Heart left ventricle (tissue), 16 donors: ENCODE results near the gene HEPHL1. TPM values are rescaled to one million over a fixed set of nuclear protein-coding genes. Genes with fewer than 3 reads are reported as not detected.
A peak's percentile ranks its signal among the peaks of the same experiment; 100 is the strongest.

Experiments used
- ATAC-seq, 4 donors: fragments of 200-7000 bp; cut with Tn5 transposase; one replicate each; pipeline ENCODE4 v1.9.1; 2020 to 2022; ENCODE audit warnings: moderate library complexity in 4 of 4, mild to moderate bottlenecking in 3 of 4, moderate number of reproducible peaks in 1 of 4
- DNase-seq, 5 donors: peaks; one replicate each; pipeline ENCODE4 v3.0.0-alpha.2; 2020
- H3K27ac ChIP-seq, 12 donors: fragments of 200-600 bp; sonication (generic) in 4 of 12; one replicate each; pipeline versions ENCODE4 v1.5.0 to v1.8.0; 2016 to 2022; ENCODE audit warnings: mild to moderate bottlenecking in 2 of 12
- H3K27me3 ChIP-seq, 9 donors: fragments of 200-600 bp; sonication (generic) in 2 of 9; one replicate each; pipeline versions ENCODE4 v1.5.1 to v1.8.0; 2016 to 2022; ENCODE audit warnings: mild to moderate bottlenecking in 3 of 9
- H3K36me3 ChIP-seq, 9 donors: fragments of 200-600 bp; sonication (generic) in 2 of 9; one replicate each; pipeline versions ENCODE4 v1.5.0 to v1.8.0; 2018 to 2022; ENCODE audit warnings: mild to moderate bottlenecking in 2 of 9
- H3K4me1 ChIP-seq, 12 donors: fragments of 200-600 bp; sonication (generic) in 4 of 12; one replicate each; pipeline versions ENCODE4 v1.5.0 to v1.8.0; 2016 to 2022; ENCODE audit warnings: mild to moderate bottlenecking in 3 of 12
- H3K4me3 ChIP-seq, 12 donors: fragments of 200-600 bp; sonication (generic) in 4 of 12; one replicate each; pipeline versions ENCODE4 v1.5.0 to v1.8.0; 2017 to 2022; ENCODE audit warnings: mild to moderate bottlenecking in 9 of 12, moderate library complexity in 4 of 12
- H3K9me3 ChIP-seq, 12 donors: fragments of 200-600 bp; sonication (generic) in 4 of 12; one replicate each; pipeline versions ENCODE4 v1.5.0 to v1.8.0; 2016 to 2022; ENCODE audit warnings: mild to moderate bottlenecking in 1 of 12
- POLR2A ChIP-seq, 2 donors: fragments of 450-650 bp; IDR thresholded peaks; one replicate each; pipeline ENCODE4 v1.6.1; 2017; ENCODE audit warnings: antibody characterized with exemption in 2 of 2, mild to moderate bottlenecking in 2 of 2, moderate library complexity in 2 of 2
- WGBS, 4 donors: extraction: QIAGEN DNeasy Blood & Tissue Kit in 2 of 4; methylation state at CpG; one replicate each; pipeline versions ENCODE4 v1.1.5 to v1.1.7; 2013 to 2018; 5-methylcytosine and 5-hydroxymethylcytosine counted together
- intact Hi-C, 10 donors: fragments of 100-400 bp; cut with DNase I; formaldehyde crosslinking; loops; one replicate each; pipeline versions ENCODE4 v1.11.1 to v1.14.2; 2022
- polyA plus RNA-seq, 2 donors: library from polyadenylated mRNA; stranded (reverse); fragments of 200-250 nt; gene quantifications; one replicate each; pipeline ENCODE4 v1.2.3, GENCODE V29; 2013
- total RNA-seq, 9 donors: library from RNA; depleted of rRNA in 2 of 9; stranded (reverse); fragments of >200 nt in 2 of 9; fragmentation: NEBNext Ultra II Directional in 3 of 9; extraction: Animal tissue kit (Norgen Biotek cat#: 25700) in 3 of 9; gene quantifications; one replicate each; pipeline versions ENCODE4 v1.1.0 to v1.2.4, GENCODE V29; 2016 to 2023
- TF ChIP-seq, protein P1 (sequence below), 12 donors: fragments of 200-600 bp; sonication (generic) in 4 of 12; IDR thresholded peaks; one replicate each; pipeline versions ENCODE4 v1.5.0 to v1.8.0; 2018 to 2022; ENCODE audit warnings: antibody characterized with exemption in 12 of 12, mild to moderate bottlenecking in 5 of 12
- donor health status: ischemic (EF 13 %, LVEDD 7.1; RV severe dilation, severe dysfunction).
- donor health status: healthy with polysubstance abuse.
- donor health status: DM: no; HTN: yes; CAD: no.
- donor health status: DM: no; HTN: no; CAD: no.
- donor health status: ischemic (EF 25% LVEDD 6.9; RV normal size, moderate dysfunction).
- donor health status: ischemic (EF 25% LVEDD 5.7; RV mildly dilated, moderate dysfunction).
- donor health status: healthy.
- donor health status: DM: yes; HTN: yes; CAD: no.
- donor health status: ischemic (EF 35%, LVEDD 5.7; RV mildly dilated, moderate dysfunction).
- donor health status: nonischemic (EF 11% LVEDD 7.7; RV severe dilation, severe dysfunction).
- donor health status: DM: yes; HTN: yes; CAD: no.
- donor health status: PGD.
- donor health status: ischemic (EF 29% LVEDD 5.4; RV normal size, mild dysfunction).
- donor health status: nonischemic (EF 23%, LVEDD 6.1; RV moderate dilation, normal function).

Gene HEPHL1
- total and polyA plus RNA-seq, 11 donors: 0.07 TPM; not detected in 10

GRCh38 chr11:94062360-94062759, 41.2 kb downstream of the HEPHL1 start:
- intact Hi-C loops: no loop called here
- DNase-seq: no peak
- Histone ChIP-seq H3K27me3 (no peaks in the 10 kb centered on the region), H3K36me3 (no peaks in the 10 kb centered on the region), H3K4me3 (no peak overlapping the region), H3K9me3 (no peaks in the 10 kb centered on the region), H3K4me1 (no peaks in the 10 kb centered on the region), H3K27ac (no peak overlapping the region)
- TF ChIP-seq, protein P1, sequence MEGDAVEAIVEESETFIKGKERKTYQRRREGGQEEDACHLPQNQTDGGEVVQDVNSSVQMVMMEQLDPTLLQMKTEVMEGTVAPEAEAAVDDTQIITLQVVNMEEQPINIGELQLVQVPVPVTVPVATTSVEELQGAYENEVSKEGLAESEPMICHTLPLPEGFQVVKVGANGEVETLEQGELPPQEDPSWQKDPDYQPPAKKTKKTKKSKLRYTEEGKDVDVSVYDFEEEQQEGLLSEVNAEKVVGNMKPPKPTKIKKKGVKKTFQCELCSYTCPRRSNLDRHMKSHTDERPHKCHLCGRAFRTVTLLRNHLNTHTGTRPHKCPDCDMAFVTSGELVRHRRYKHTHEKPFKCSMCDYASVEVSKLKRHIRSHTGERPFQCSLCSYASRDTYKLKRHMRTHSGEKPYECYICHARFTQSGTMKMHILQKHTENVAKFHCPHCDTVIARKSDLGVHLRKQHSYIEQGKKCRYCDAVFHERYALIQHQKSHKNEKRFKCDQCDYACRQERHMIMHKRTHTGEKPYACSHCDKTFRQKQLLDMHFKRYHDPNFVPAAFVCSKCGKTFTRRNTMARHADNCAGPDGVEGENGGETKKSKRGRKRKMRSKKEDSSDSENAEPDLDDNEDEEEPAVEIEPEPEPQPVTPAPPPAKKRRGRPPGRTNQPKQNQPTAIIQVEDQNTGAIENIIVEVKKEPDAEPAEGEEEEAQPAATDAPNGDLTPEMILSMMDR (IDR thresholded peaks at IDR 0.05): no peak
- no peak for TF ChIP-seq POLR2A (IDR thresholded peaks at IDR 0.05)
- no peak for ATAC-seq
- WGBS, 4 donors: 68 to 78% (median 76%) methylated on average over 2 of the region's 2 CpGs

DNA sequence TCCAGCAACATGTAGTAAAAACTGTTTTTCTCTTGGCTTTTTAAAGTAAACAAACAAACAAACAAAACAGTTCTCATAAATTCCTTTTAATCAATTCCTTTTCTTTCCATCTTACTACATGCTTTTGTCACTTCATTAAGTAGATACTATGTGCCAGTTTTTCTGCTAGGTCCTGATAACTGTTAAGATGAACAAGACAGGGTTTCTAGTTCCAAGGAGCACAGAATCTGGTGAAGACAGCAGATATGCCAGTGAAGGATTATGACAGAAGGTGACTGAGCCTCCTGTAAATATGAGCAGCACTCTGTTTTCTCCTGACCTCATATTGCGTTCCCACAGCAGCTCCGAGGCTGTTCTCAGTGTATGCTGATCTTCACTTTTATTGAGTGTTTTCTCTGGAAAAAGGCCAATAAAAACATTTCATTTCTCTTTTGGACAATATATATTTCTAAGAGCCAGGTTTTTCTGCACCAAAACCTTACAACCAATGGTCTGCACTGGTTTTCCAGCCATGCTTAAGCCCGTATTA, 45.8 kb downstream of the HEPHL1 start:
- 46 to 61% (median 57%) methylated on average over 3 of the region's 3 CpGs for WGBS, 4 donors
- Histone ChIP-seq H3K4me1 (no peaks in the 10 kb centered on the region), H3K4me3 (no peak overlapping the region), H3K36me3 (no peaks in the 10 kb centered on the region), H3K9me3 (no peaks in the 10 kb centered on the region), H3K27me3 (no peaks in the 10 kb centered on the region), H3K27ac (no peak overlapping the region)
- TF ChIP-seq, protein P1 (IDR thresholded peaks at IDR 0.05): no peak
- no peak for TF ChIP-seq POLR2A (IDR thresholded peaks at IDR 0.05)
- ATAC-seq (no peak), DNase-seq (no peak)
- intact Hi-C loops: no loop called here

DNA sequence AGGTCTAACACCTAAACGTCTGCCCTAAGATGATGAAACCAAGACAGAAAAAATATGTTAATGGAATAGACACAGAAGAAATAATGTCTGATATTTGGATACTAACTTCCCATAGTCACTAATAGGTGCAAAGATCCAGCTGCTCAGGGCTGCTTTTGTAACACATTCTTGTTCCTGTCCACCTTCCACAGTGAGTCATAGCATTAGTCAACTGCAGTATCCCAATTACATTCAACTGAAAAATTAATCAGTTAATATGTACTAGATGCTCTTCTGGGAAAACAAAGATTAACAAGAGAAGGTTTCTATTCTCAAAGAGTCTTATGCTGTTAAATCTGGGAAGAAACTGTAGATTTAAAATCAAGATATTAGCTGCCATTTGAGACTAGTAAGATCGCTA, 47.6 kb downstream of the HEPHL1 start:
- Histone ChIP-seq H3K9me3 (no peaks in the 10 kb centered on the region), H3K4me1 (no peaks in the 10 kb centered on the region), H3K4me3 (no peak overlapping the region), H3K27ac (no peak overlapping the region), H3K27me3 (no peaks in the 10 kb centered on the region), H3K36me3 (no peaks in the 10 kb centered on the region)
- intact Hi-C loops: no loop called here
- DNase-seq: no peak
- WGBS, 4 donors: 74 to 84% (median 81%) methylated on average over 2 of the region's 2 CpGs
- no peak for ATAC-seq
- no peak for TF ChIP-seq POLR2A (IDR thresholded peaks at IDR 0.05)
- TF ChIP-seq, protein P1 (IDR thresholded peaks at IDR 0.05): no peak

DNA sequence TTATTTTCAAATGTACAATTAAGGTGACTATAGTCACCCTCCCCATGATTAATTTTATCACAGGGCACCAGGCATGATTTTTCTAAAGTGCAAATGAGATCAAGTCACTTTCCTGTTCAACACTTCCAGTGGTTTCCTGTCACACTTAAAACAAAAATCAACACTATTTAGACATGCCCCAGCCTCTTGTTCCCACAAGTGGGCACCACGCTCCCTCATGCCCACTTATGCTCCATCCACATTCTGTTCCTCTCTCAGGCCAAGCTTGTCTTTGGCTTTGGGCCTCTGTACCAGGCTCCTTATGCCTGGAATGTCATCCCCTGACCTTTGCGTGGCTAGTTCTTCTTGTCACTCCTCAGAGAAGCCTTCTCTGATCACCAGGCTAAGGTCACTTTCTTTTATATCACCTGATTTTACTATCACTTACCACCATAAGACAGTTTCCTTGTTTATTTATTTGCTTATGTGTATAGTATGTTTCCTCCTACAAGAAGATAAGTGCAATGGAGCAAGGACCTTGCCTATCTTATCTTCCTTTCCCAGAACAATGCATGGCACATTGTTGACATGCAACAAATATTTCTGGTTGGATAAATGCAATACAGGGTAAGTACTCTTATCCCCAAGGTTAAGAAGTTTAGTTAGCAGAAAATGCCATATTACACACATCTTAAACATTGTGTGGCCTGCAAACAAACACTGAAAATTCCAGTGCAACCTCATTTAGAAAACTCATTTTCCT, 56.6 kb downstream of the HEPHL1 start:
- ATAC-seq: peak in 2 of 4 donors; percentile 76
- 26 to 44% (median 30%) methylated on average over 2 of the region's 2 CpGs for WGBS, 4 donors
- TF ChIP-seq POLR2A (IDR thresholded peaks at IDR 0.05): no peak
- TF ChIP-seq, protein P1 (IDR thresholded peaks at IDR 0.05): peak in 5 of 12 donors; percentile 10 to 30 (median 21)
- no peak overlapping the region for H3K27ac ChIP-seq
- H3K9me3 ChIP-seq: peaks cover 0 to 4% (median 0%) of the 10 kb centered on the region in 12 donors
- intact Hi-C loops: no loop called here
- H3K4me1 ChIP-seq: peaks cover 0 to 5% (median 0%) of the 10 kb centered on the region in 12 donors
- H3K4me3 ChIP-seq: no peak overlapping the region
- DNase-seq: no peak
- H3K36me3 ChIP-seq: no peaks in the 10 kb centered on the region
- no peaks in the 10 kb centered on the region for H3K27me3 ChIP-seq
